H1 (cell line): Measurements from ENCODE around the gene TMEM260. TPM values are rescaled to one million over a fixed set of nuclear protein-coding genes. Genes with fewer than 3 reads are reported as not detected.

Experiments
- CTCF ChIA-PET: fragments of 300-600 bp; sonication (Branson Sonifier 250); formaldehyde crosslinking; loops from one replicate; lab custom pipeline; 2021; ENCODE audit not compliant: partially characterized antibody; lab: Charles Lee
- POLR2A ChIA-PET: fragments of 300-600 bp; sonication (Branson Sonifier 250); formaldehyde crosslinking; loops from one replicate; lab custom pipeline; 2021; ENCODE audit warnings: inconsistent platforms; ENCODE audit not compliant: partially characterized antibody; lab: Charles Lee
- DNase-seq, 2 experiments: peaks; one replicate each; pipeline versions ENCODE4 v3.0.0 to v3.0.0-alpha.2; 2010 to 2022; ENCODE audit warnings: low spot score in 2 of 2, low read depth in 1 of 2, mixed read lengths in 1 of 2
- FAIRE-seq: peaks from 2 replicates; lab custom pipeline; 2011; peaks lifted over from hg19 to GRCh38; lab: Jason Lieb, UNC
- H2AFZ ChIP-seq: 2 replicates; pipeline ENCODE4 v1.8.1; 2012; ENCODE audit warnings: low read length, inconsistent platforms
- H2AK5ac ChIP-seq: 2 replicates; pipeline ENCODE4 v1.6.1; 2013; ENCODE audit warnings: low read depth, low read length
- H2BK120ac ChIP-seq: replicated peaks from 2 replicates; pipeline ENCODE3; 2013; ENCODE audit warnings: low read depth, low read length, inconsistent platforms
- H2BK12ac ChIP-seq: 2 replicates; pipeline ENCODE4 v1.6.1; 2013; ENCODE audit warnings: low read depth, low read length
- H2BK15ac ChIP-seq: 2 replicates; pipeline ENCODE4 v1.6.1; 2013; ENCODE audit warnings: low read length
- H2BK20ac ChIP-seq: 2 replicates; pipeline ENCODE4 v1.6.1; 2013; ENCODE audit warnings: low read length
- H2BK5ac ChIP-seq: 2 replicates; pipeline ENCODE4 v1.6.1; 2013; ENCODE audit warnings: low read depth, low read length
- H3K14ac ChIP-seq: 2 replicates; pipeline ENCODE4 v1.6.1; 2013; ENCODE audit warnings: inconsistent platforms; ENCODE audit not compliant: insufficient read length
- H3K18ac ChIP-seq: 2 replicates; pipeline ENCODE4 v1.6.1; 2013; ENCODE audit warnings: low read length; ENCODE audit errors: extremely low read depth
- H3K23ac ChIP-seq: 2 replicates; pipeline ENCODE4 v1.6.1; 2013; ENCODE audit warnings: inconsistent platforms; ENCODE audit not compliant: insufficient read length
- H3K23me2 ChIP-seq: 2 replicates; pipeline ENCODE4 v1.6.1; 2013; ENCODE audit warnings: low read depth, low read length
- H3K27ac ChIP-seq: 2 replicates; pipeline ENCODE4 v1.6.1; 2011; ENCODE audit warnings: low read depth, low read length, inconsistent platforms
- H3K27me3 ChIP-seq, 4 experiments: replicated peaks in 1 of 4; 1 replicate in 1 of 4; 2 replicates in 3 of 4; pipeline versions ENCODE4 v1.6.1 to v1.8.1; 2011 to 2013; ENCODE audit warnings: low read length in 3 of 4, mild to moderate bottlenecking in 3 of 4, inconsistent platforms in 2 of 4, mixed read lengths in 2 of 4, moderate library complexity in 1 of 4; ENCODE audit not compliant: control insufficient read depth in 3 of 4, insufficient read depth in 3 of 4; ENCODE audit errors: extremely low read depth in 1 of 4
- H3K36me3 ChIP-seq, 4 experiments: 2 replicates each; pipeline versions ENCODE4 v1.6.1 to v1.8.1; 2011 to 2013; ENCODE audit warnings: mild to moderate bottlenecking in 4 of 4, low read length in 3 of 4, moderate library complexity in 2 of 4, control low read depth in 1 of 4, inconsistent platforms in 1 of 4; ENCODE audit not compliant: insufficient read depth in 4 of 4, control insufficient read depth in 2 of 4
- H3K4ac ChIP-seq: replicated peaks from 2 replicates; pipeline ENCODE3; 2013; ENCODE audit warnings: low read length, low read depth, mixed read lengths, inconsistent platforms; ENCODE audit not compliant: insufficient read length
- H3K4me1 ChIP-seq, 4 experiments: replicated peaks in 1 of 4; 1 replicate in 1 of 4; 2 replicates in 3 of 4; pipeline versions ENCODE4 v1.6.1 to v1.8.1; 2011 to 2013; ENCODE audit warnings: low read length in 3 of 4, inconsistent platforms in 2 of 4, mixed read lengths in 1 of 4; ENCODE audit not compliant: insufficient read depth in 4 of 4, control insufficient read depth in 3 of 4
- H3K4me2 ChIP-seq, 2 experiments: 2 replicates each; pipeline versions ENCODE4 v1.6.1 to v1.8.1; 2011 to 2013; ENCODE audit warnings: low read depth in 2 of 2, low read length in 2 of 2, control low read depth in 1 of 2, inconsistent platforms in 1 of 2, mild to moderate bottlenecking in 1 of 2; ENCODE audit not compliant: insufficient read depth in 1 of 2
- H3K4me3 ChIP-seq, 4 experiments: fragments of 200-600, 300-600 bp in 1 of 4; sonication (generic), shearing (Covaris generic), sonication (Bioruptor Twin) in 1 of 4; 2 replicates each; pipeline versions ENCODE4 v1.5.1 to v1.8.1; 2011 to 2016; ENCODE audit warnings: low read length in 4 of 4, low read depth in 3 of 4, control low read depth in 2 of 4, inconsistent platforms in 2 of 4, mild to moderate bottlenecking in 2 of 4, mixed read lengths in 1 of 4, moderate library complexity in 1 of 4; ENCODE audit not compliant: insufficient read depth in 2 of 4; ENCODE audit errors: extremely low read depth in 1 of 4
- H3K56ac ChIP-seq: replicated peaks from 2 replicates; pipeline ENCODE3; 2013; ENCODE audit warnings: low read depth, mild to moderate bottlenecking, mixed read lengths, low read length, inconsistent platforms; ENCODE audit not compliant: insufficient read length
- H3K79me1 ChIP-seq: 2 replicates; pipeline ENCODE4 v1.6.1; 2013; ENCODE audit warnings: low read depth, low read length, control low read depth
- H3K79me2 ChIP-seq, 2 experiments: 2 replicates each; pipeline versions ENCODE4 v1.6.1 to v1.8.1; 2012 to 2013; ENCODE audit warnings: low read length in 2 of 2, mild to moderate bottlenecking in 2 of 2, inconsistent platforms in 1 of 2; ENCODE audit not compliant: insufficient read depth in 2 of 2, control insufficient read depth in 1 of 2
- H3K9ac ChIP-seq, 4 experiments: replicated peaks in 1 of 4; 1 replicate in 1 of 4; 2 replicates in 3 of 4; pipeline versions ENCODE4 v1.6.1 to v1.8.1; 2011 to 2013; ENCODE audit warnings: low read depth in 3 of 4, low read length in 3 of 4, control low read depth in 2 of 4, mild to moderate bottlenecking in 2 of 4, moderate library complexity in 2 of 4, inconsistent platforms in 1 of 4; ENCODE audit errors: extremely low read depth in 1 of 4
- H3K9me3 ChIP-seq, 2 experiments: 2 replicates each; pipeline versions ENCODE4 v1.6.1 to v1.8.1; 2012 to 2013; ENCODE audit warnings: mild to moderate bottlenecking in 2 of 2, moderate library complexity in 2 of 2, control low read depth in 1 of 2, inconsistent platforms in 1 of 2, low read depth in 1 of 2, low read length in 1 of 2, mixed read lengths in 1 of 2; ENCODE audit not compliant: insufficient read depth in 2 of 2
- H4K20me1 ChIP-seq, 2 experiments: replicated peaks in 1 of 2; 2 replicates each; pipeline versions ENCODE3 to v1.8.1; 2011 to 2013; ENCODE audit warnings: inconsistent platforms in 2 of 2, low read length in 2 of 2, mild to moderate bottlenecking in 1 of 2; ENCODE audit not compliant: insufficient read depth in 2 of 2, control insufficient read depth in 1 of 2
- H4K5ac ChIP-seq: 2 replicates; pipeline ENCODE4 v1.6.1; 2013; ENCODE audit warnings: low read length, low read depth, mixed read lengths, inconsistent platforms; ENCODE audit not compliant: insufficient read length
- H4K8ac ChIP-seq: 2 replicates; pipeline ENCODE4 v1.8.0; 2013; ENCODE audit warnings: mild to moderate bottlenecking, moderate library complexity, low read length, inconsistent platforms; ENCODE audit not compliant: insufficient read depth; ENCODE audit errors: extremely low read depth
- H4K91ac ChIP-seq: replicated peaks from 2 replicates; pipeline ENCODE3; 2013; ENCODE audit warnings: low read length, mixed read lengths, inconsistent platforms; ENCODE audit not compliant: insufficient read length
- SP4 ChIP-seq: IDR thresholded peaks from 2 replicates; pipeline ENCODE4 v1.6.1; 2012; ENCODE audit warnings: low read length, inconsistent platforms
- WGBS, 2 experiments: shearing (Covaris generic) in 1 of 2; methylation state at CpG; one replicate each; pipeline versions ENCODE4 v1.1.6 to v1.1.7; 2013 to 2015; ENCODE audit warnings: low lambda C conversion rate in 2 of 2, mixed read lengths in 2 of 2, inconsistent platforms in 1 of 2, low coverage in 1 of 2, missing lambda C conversion rate in 1 of 2; ENCODE audit not compliant: insufficient replicate concordance in 2 of 2, insufficient coverage in 1 of 2, insufficient read length in 1 of 2; ENCODE audit errors: extremely low coverage in 1 of 2, missing lambda C conversion rate in 1 of 2; 5-methylcytosine and 5-hydroxymethylcytosine counted together
- polyA plus RNA-seq, 7 experiments: library from polyadenylated mRNA; depleted of rRNA in 3 of 7; stranded (reverse) in 5 of 7; unstranded in 2 of 7; fragments of >200 nt in 5 of 7; fragments of 200-250 nt in 2 of 7; gene quantifications; 1 replicate in 5 of 7; 2 replicates in 1 of 7; 4 replicates in 1 of 7; pipeline versions ENCODE4 v1.2.1 to v1.2.3, GENCODE V29; 2011 to 2013; ENCODE audit warnings: missing spikeins in 2 of 7, mixed read lengths in 2 of 7
- total RNA-seq: library from RNA; stranded (reverse); fragmentation: NEBNext Ultra II Directional; extraction: Animal tissue kit (Norgen Biotek cat#: 25700); gene quantifications from 2 replicates; pipeline ENCODE4 v1.2.1, GENCODE V29; 2021

TMEM260 gene
- total and polyA plus RNA-seq, 2 of the 8 experiments (the other 6 are each of a cell fraction or from before 2014, with no cell fraction given): 14.4 to 15.2 TPM

DNA sequence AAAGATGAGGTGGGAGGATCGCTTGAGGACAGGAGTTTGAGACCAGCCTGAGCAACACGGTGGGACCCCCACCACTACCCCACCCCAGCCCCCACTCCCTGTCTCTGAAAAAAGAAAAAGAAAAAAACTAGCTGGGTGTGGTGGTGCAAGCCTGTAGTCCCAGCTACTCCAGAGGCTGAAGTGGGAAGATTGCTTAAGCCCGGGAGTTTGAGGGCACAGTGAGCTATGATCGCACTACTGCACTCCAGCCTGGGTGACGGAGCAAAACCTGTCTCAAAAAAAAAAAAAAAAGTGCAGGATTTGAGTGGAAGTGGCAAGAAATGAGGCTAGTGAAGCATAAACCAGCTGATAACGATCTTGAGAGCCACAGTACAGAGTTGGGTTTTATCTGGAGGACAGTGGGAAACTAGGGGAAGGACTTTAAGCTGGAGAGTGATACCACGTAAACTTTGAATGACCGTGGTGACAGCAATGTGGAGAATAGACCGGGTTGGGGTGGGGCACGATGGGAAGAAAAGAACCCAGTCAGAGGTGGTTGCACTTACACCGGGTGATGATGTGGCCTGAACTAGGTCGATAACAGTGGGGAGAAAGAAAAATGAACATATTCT is 85.3 kb downstream of the TMEM260 start:
- CTCF ChIA-PET: interaction anchor here (0.6 to 2.0 kb wide), 6 partner anchors 11 to 533 kb away, joined by 3 to 7 read pairs (median 4); no protein-coding TSS in a partner anchor
- WGBS, 2 experiments: 96% methylated on average over 9 of the region's 12 CpGs; no CpG with 5 or more reads in 1 of the 2 experiments
- Histone ChIP-seq H2AK5ac (0 out of 2 replicates have a peak overlapping the region, but pooled peaks have one; percentile 39), H3K36me3 (peaks cover 0 to 2% (median 1%) of the 10 kb centered on the region in 4 experiments; a peak in 1 of 8 replicates), H4K5ac (no peak overlapping the region), H3K27ac (no peak overlapping the region), H3K79me2 (no peaks in the 10 kb centered on the region; a peak in 1 of 4 replicates), H3K18ac (no peak overlapping the region), H2AFZ (no peak overlapping the region), H3K4ac (no peak overlapping the region), H2BK120ac (no peak overlapping the region), H4K20me1 (no peaks in the 10 kb centered on the region), H3K4me3 (no peak overlapping the region), H3K79me1 (no peaks in the 10 kb centered on the region), H3K4me1 (peaks cover 0 to 7% (median 3%) of the 10 kb centered on the region in 4 experiments; a peak in 6 of 7 replicates), H3K23me2 (no peaks in the 10 kb centered on the region), H3K9ac (no peak overlapping the region), H2BK15ac (no peak overlapping the region), H3K56ac (no peak overlapping the region), H4K8ac (no peak overlapping the region), H3K9me3 (peaks cover 6 to 11% of the 10 kb centered on the region in 2 experiments), H2BK20ac (peak overlapping the region; percentile 73; the same call in 1 of the 2 replicates), H3K27me3 (no peaks in the 10 kb centered on the region; a peak in 1 of 7 replicates), H3K14ac (no peak overlapping the region), H2BK5ac (peak overlapping the region; percentile 54; the same call in 1 of the 2 replicates), H3K23ac (no peak overlapping the region), H3K4me2 (no peak overlapping the region), H4K91ac (no peak overlapping the region), H2BK12ac (0 out of 2 replicates have a peak overlapping the region, but pooled peaks have one; percentile 1)
- no peak for FAIRE-seq
- POLR2A ChIA-PET: interaction anchor here (1.3 to 1.5 kb wide), 4 partner anchors 11 to 150 kb away, joined by 3 to 5 read pairs (median 4); no protein-coding TSS in a partner anchor
- DNase-seq: no peak
- no peak for TF ChIP-seq SP4
